Esophagus squamous epithelium (tissue), 4 donors: ENCODE results near the gene TTC32.

ENCODE experiments used
- POLR2A ChIP-seq, 4 donors: fragments of 450-650 bp; IDR thresholded peaks; one replicate each; pipeline ENCODE4 v1.6.1; 2017; ENCODE audit warnings: antibody characterized with exemption in 4 of 4, mild to moderate bottlenecking in 4 of 4, moderate library complexity in 3 of 4
- TF ChIP-seq, protein P1 (sequence below), 6 experiments: fragments of 450-650 bp in 4 of 6; fragments of 200-600 bp in 2 of 6; sonication (generic) in 2 of 6; IDR thresholded peaks; one replicate each; pipeline ENCODE4 v1.5.1; 2016 to 2019; ENCODE audit warnings: antibody characterized with exemption in 6 of 6, mild to moderate bottlenecking in 4 of 6, moderate library complexity in 4 of 6

DNA sequence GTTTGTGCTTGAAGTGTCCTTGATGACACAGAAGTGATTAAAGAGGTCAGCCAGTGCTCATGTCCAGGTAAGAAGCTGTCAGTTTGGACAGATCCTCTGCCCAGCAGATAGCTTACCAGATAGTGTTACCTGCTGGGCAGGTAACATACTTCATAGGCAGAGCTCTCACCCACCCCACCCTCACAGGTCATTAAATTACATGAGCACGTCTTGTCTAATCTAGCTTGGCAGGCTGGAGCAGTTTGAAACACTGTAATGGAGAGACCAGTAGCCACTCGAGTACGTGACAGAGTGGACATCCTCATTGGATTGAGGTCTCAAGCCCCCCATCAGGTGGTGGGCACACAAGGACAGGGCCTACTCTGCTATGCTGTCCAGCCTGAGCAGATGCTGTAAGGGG lies 27.1 kb downstream of the TTC32 start:
- TF ChIP-seq, protein P1, sequence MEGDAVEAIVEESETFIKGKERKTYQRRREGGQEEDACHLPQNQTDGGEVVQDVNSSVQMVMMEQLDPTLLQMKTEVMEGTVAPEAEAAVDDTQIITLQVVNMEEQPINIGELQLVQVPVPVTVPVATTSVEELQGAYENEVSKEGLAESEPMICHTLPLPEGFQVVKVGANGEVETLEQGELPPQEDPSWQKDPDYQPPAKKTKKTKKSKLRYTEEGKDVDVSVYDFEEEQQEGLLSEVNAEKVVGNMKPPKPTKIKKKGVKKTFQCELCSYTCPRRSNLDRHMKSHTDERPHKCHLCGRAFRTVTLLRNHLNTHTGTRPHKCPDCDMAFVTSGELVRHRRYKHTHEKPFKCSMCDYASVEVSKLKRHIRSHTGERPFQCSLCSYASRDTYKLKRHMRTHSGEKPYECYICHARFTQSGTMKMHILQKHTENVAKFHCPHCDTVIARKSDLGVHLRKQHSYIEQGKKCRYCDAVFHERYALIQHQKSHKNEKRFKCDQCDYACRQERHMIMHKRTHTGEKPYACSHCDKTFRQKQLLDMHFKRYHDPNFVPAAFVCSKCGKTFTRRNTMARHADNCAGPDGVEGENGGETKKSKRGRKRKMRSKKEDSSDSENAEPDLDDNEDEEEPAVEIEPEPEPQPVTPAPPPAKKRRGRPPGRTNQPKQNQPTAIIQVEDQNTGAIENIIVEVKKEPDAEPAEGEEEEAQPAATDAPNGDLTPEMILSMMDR (IDR thresholded peaks at IDR 0.05), result no peak
- TF ChIP-seq POLR2A (IDR thresholded peaks at IDR 0.05), result no peak
